Sigmoid colon (tissue), 4 donors: Measurements from ENCODE around the gene OR8B8.

Source experiments
- CTCF ChIP-seq, 4 experiments: fragments of 450-650 bp in 3 of 4; fragments of 200-600 bp in 1 of 4; IDR thresholded peaks; one replicate each; pipeline ENCODE4 v1.5.1; 2016 to 2019; ENCODE audit warnings: antibody characterized with exemption in 4 of 4, mild to moderate bottlenecking in 3 of 4, moderate library complexity in 2 of 4
- POLR2A ChIP-seq, 2 donors: fragments of 450-650 bp; IDR thresholded peaks; one replicate each; pipeline ENCODE4 v1.6.1; 2016; ENCODE audit warnings: antibody characterized with exemption in 2 of 2, mild to moderate bottlenecking in 2 of 2, moderate library complexity in 2 of 2
- POLR2AphosphoS5 ChIP-seq, 4 donors: sonication (generic); formaldehyde crosslinking; IDR thresholded peaks; one replicate each; pipeline ENCODE4 v1.6.1; 2017; ENCODE audit warnings: antibody characterized with exemption in 4 of 4

DNA sequence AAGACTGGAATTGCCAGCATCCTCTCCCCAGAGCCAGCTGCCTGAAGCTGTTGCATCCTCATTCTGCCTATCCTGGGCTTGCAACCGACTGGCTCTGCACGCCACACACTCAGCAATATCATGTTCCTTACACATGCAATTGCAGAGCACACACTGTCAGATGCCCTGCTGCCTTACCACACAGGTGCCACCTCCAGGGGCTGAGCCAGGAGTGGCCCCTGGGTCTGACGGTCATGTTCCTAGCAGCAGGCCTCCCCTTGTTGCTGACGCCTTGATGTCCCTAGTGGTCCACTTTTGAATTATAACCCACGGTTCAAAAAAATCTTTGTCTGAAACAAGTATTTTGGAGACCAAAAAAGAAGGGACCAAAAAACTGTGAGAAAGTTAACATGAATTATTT lies 18.5 kb upstream of the OR8B8 start:
- TF ChIP-seq POLR2A (IDR thresholded peaks at IDR 0.05) (no peak), CTCF (IDR thresholded peaks at IDR 0.05) (no peak), POLR2AphosphoS5 (IDR thresholded peaks at IDR 0.05) (no peak)
